GM23338 (cell line): ENCODE results near the gene OARD1.

ENCODE experiments used
- CREB1 ChIP-seq: fragments of 250-450 bp; sonication (Bioruptor Pico); IDR thresholded peaks from 2 replicates; pipeline ENCODE4 v1.5.0; 2020; ENCODE audit warnings: low read depth, mild to moderate bottlenecking, moderate library complexity
- EZH2 ChIP-seq: fragments of 200-600 bp; sonication (generic); IDR thresholded peaks from one replicate; pipeline ENCODE4 v1.8.0; 2017; ENCODE audit warnings: antibody characterized with exemption, mild to moderate bottlenecking, low read depth; ENCODE audit not compliant: unreplicated experiment
- EZH2phosphoT487 ChIP-seq: fragments of 200-600 bp; sonication (generic); IDR thresholded peaks from one replicate; pipeline ENCODE4 v1.8.1; 2018; ENCODE audit warnings: antibody characterized with exemption; ENCODE audit not compliant: unreplicated experiment
- POLR2AphosphoS5 ChIP-seq: IDR thresholded peaks from 2 replicates; pipeline ENCODE4 v1.6.1; 2016; ENCODE audit warnings: antibody characterized with exemption, low read depth
- STAT1 ChIP-seq: IDR thresholded peaks from one replicate; pipeline ENCODE4 v1.6.1; 2016; ENCODE audit warnings: antibody characterized with exemption; ENCODE audit not compliant: unreplicated experiment
- TF ChIP-seq, protein P1 (sequence below), 2 experiments: fragments of 200-600 bp in 1 of 2; sonication (generic) in 1 of 2; conservative IDR thresholded peaks; 2 replicates each; pipeline versions ENCODE4 v1.5.1 to v1.6.1; 2016 to 2017; ENCODE audit warnings: antibody characterized with exemption in 2 of 2, low read depth in 2 of 2, mild to moderate bottlenecking in 2 of 2, moderate library complexity in 1 of 2
- TF ChIP-seq, protein P2 (sequence below): IDR thresholded peaks from one replicate; pipeline ENCODE4 v1.6.1; 2018; ENCODE audit warnings: antibody characterized with exemption; ENCODE audit not compliant: unreplicated experiment

DNA sequence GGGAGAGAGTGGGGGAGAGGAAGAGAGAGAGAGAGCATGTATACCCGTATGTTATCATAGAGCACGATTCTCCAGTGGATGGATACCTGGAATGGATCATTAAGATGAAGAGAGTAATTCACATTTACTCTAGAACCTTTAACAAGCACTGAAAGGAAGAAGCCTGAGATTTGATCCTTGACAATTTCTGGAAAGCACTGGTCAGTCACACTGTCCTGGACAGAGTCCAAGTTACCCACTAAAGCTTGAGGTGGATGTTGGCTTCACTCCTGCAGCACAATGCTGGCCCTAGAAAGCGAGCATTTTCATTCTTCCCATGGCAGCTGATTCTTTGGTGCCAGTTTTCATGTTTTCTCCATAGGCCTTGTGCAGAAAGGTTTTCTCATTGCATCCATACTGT, 26.2 kb upstream of the OARD1 start:
- TF ChIP-seq POLR2AphosphoS5 (no peak), STAT1 (no peak), CREB1 (CRISPR knock-in tag) (no peak), EZH2 (no peak), EZH2phosphoT487 (no peak)
- TF ChIP-seq, protein P1, sequence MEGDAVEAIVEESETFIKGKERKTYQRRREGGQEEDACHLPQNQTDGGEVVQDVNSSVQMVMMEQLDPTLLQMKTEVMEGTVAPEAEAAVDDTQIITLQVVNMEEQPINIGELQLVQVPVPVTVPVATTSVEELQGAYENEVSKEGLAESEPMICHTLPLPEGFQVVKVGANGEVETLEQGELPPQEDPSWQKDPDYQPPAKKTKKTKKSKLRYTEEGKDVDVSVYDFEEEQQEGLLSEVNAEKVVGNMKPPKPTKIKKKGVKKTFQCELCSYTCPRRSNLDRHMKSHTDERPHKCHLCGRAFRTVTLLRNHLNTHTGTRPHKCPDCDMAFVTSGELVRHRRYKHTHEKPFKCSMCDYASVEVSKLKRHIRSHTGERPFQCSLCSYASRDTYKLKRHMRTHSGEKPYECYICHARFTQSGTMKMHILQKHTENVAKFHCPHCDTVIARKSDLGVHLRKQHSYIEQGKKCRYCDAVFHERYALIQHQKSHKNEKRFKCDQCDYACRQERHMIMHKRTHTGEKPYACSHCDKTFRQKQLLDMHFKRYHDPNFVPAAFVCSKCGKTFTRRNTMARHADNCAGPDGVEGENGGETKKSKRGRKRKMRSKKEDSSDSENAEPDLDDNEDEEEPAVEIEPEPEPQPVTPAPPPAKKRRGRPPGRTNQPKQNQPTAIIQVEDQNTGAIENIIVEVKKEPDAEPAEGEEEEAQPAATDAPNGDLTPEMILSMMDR (conservative IDR thresholded peaks at IDR 0.05; ENCODE audit: low read depth in 2 of 2) = no peak
- TF ChIP-seq, protein P2, sequence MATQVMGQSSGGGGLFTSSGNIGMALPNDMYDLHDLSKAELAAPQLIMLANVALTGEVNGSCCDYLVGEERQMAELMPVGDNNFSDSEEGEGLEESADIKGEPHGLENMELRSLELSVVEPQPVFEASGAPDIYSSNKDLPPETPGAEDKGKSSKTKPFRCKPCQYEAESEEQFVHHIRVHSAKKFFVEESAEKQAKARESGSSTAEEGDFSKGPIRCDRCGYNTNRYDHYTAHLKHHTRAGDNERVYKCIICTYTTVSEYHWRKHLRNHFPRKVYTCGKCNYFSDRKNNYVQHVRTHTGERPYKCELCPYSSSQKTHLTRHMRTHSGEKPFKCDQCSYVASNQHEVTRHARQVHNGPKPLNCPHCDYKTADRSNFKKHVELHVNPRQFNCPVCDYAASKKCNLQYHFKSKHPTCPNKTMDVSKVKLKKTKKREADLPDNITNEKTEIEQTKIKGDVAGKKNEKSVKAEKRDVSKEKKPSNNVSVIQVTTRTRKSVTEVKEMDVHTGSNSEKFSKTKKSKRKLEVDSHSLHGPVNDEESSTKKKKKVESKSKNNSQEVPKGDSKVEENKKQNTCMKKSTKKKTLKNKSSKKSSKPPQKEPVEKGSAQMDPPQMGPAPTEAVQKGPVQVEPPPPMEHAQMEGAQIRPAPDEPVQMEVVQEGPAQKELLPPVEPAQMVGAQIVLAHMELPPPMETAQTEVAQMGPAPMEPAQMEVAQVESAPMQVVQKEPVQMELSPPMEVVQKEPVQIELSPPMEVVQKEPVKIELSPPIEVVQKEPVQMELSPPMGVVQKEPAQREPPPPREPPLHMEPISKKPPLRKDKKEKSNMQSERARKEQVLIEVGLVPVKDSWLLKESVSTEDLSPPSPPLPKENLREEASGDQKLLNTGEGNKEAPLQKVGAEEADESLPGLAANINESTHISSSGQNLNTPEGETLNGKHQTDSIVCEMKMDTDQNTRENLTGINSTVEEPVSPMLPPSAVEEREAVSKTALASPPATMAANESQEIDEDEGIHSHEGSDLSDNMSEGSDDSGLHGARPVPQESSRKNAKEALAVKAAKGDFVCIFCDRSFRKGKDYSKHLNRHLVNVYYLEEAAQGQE = no peak
